GM21390 (cell line): Measurements from ENCODE around the gene CNNM1.
A peak's percentile ranks its signal among the peaks of the same experiment; 100 is the strongest.

Experiments used
- ATAC-seq: cut with Tn5 transposase; IDR thresholded peaks from one replicate; pipeline ENCODE4 v1.9.1; 2021; ENCODE audit not compliant: unreplicated experiment

Gene CNNM1

GRCh38 chr10:99412099-99412498, 82.9 kb downstream of the CNNM1 start:
- no peak for ATAC-seq

- ATAC-seq = no peak
These were observed 89.9 kb downstream of the CNNM1 start for GRCh38 chr10:99418910-99419624.

- ATAC-seq = no peak
These were observed 90.5 kb downstream of the CNNM1 start for GRCh38 chr10:99419688-99420087.

GRCh38 chr10:99421233-99421739, 92.1 kb downstream of the CNNM1 start:
- ATAC-seq = no peak

- ATAC-seq = no peak
These were observed 93.5 kb downstream of the CNNM1 start for GRCh38 chr10:99422529-99423096.

GRCh38 chr10:99424656-99425055, 95.5 kb downstream of the CNNM1 start:
- ATAC-seq = no peak

- ATAC-seq = no peak
These were observed 96.0 kb downstream of the CNNM1 start for GRCh38 chr10:99425204-99425603.

- no peak for ATAC-seq
These were observed 97.5 kb downstream of the CNNM1 start for GRCh38 chr10:99426689-99427088.

GRCh38 chr10:99427566-99428190, 98.5 kb downstream of the CNNM1 start:
- ATAC-seq = no peak

GRCh38 chr10:99429517-99430095, 100.5 kb downstream of the CNNM1 start:
- ATAC-seq = no peak

- ATAC-seq = peak; percentile 8
These were observed 100.9 kb downstream of the CNNM1 start for GRCh38 chr10:99430116-99430450.

- ATAC-seq = peak; percentile 94
These were observed 101.5 kb downstream of the CNNM1 start, which contains the start of gene GOT1 for GRCh38 chr10:99430451-99431189. GOT1 (minus strand) TSS chr10:99430624; CDS start chr10:99430565, 59 bp downstream.

GRCh38 chr10:99431190-99431760, 102.1 kb downstream of the CNNM1 start:
- peak; percentile 4 for ATAC-seq

- no peak for ATAC-seq
These were observed 102.9 kb downstream of the CNNM1 start for GRCh38 chr10:99432047-99432446.

- no peak for ATAC-seq
These were observed 103.7 kb downstream of the CNNM1 start for GRCh38 chr10:99432881-99433280.

GRCh38 chr10:99433378-99434020, 104.3 kb downstream of the CNNM1 start:
- ATAC-seq = no peak

GRCh38 chr10:99435986-99436638, 107.0 kb downstream of the CNNM1 start:
- ATAC-seq = peak; percentile 45

GRCh38 chr10:99438890-99439289, 109.7 kb downstream of the CNNM1 start:
- ATAC-seq = no peak

- ATAC-seq = no peak
These were observed 113.2 kb downstream of the CNNM1 start for GRCh38 chr10:99442394-99442793.

- no peak for ATAC-seq
These were observed 114.3 kb downstream of the CNNM1 start for GRCh38 chr10:99443500-99443899.
